Activated T-helper 1 cell treated with Interleukin-2 at 50 U/mL for 16 hours (primary cell): ENCODE measurements around the gene UPK1B.
"Not testable (repeated sequence)": the region's sequence is repeated elsewhere in the genome, so short reads cannot be mapped to it uniquely, and the experiment has no call there.

Experiments used
- DNase-seq: peaks from one replicate; pipeline ENCODE4 v3.0.0-alpha.2; 2020; ENCODE audit warnings: low read depth

Gene UPK1B

GRCh38 chr3:119225121-119225520 is 51.7 kb downstream of the UPK1B start:
- DNase-seq, result no peak

GRCh38 chr3:119227070-119227850 is 53.9 kb downstream of the UPK1B start:
- DNase-seq, result no peak

GRCh38 chr3:119228373-119229145 is 55.2 kb downstream of the UPK1B start:
- no peak for DNase-seq

GRCh38 chr3:119229190-119229589 is 55.8 kb downstream of the UPK1B start:
- no peak for DNase-seq

- no peak for DNase-seq
Measured at GRCh38 chr3:119230071-119230470, 56.7 kb downstream of the UPK1B start.

GRCh38 chr3:119230745-119231144 is 57.3 kb downstream of the UPK1B start:
- DNase-seq, result no peak

- DNase-seq, result no peak
Measured at GRCh38 chr3:119234610-119235009, 61.2 kb downstream of the UPK1B start.

GRCh38 chr3:119235151-119235550 is 61.8 kb downstream of the UPK1B start:
- DNase-seq, result no peak

- no peak for DNase-seq
Measured at GRCh38 chr3:119236756-119237155, 63.4 kb downstream of the UPK1B start.

- no peak for DNase-seq
Measured at GRCh38 chr3:119237299-119237698, 63.9 kb downstream of the UPK1B start.

- DNase-seq, result no peak
Measured at GRCh38 chr3:119238363-119238762, 65.0 kb downstream of the UPK1B start.

- no peak for DNase-seq
Measured at GRCh38 chr3:119239206-119239820, 65.9 kb downstream of the UPK1B start.

GRCh38 chr3:119240101-119240590 is 66.7 kb downstream of the UPK1B start:
- DNase-seq, result no peak

- peak; percentile 55 for DNase-seq
Measured at GRCh38 chr3:119240591-119241434, 67.4 kb downstream of the UPK1B start, which contains the start of gene B4GALT4. TSS of gene B4GALT4 (minus strand) at chr3:119240878. CDS start at chr3:119230099, 10,779 bp downstream.

- DNase-seq, result not testable (repeated sequence)
Measured at GRCh38 chr3:119242387-119243057, 69.1 kb downstream of the UPK1B start.

- DNase-seq, result not testable (repeated sequence)
Measured at GRCh38 chr3:119243058-119243529, 69.7 kb downstream of the UPK1B start.

- no peak for DNase-seq
Measured at GRCh38 chr3:119243712-119244111, 70.3 kb downstream of the UPK1B start.

GRCh38 chr3:119245778-119246177 is 72.4 kb downstream of the UPK1B start:
- no peak for DNase-seq
